Activated CD8-positive, alpha-beta memory T cell treated with anti-CD3 and anti-CD28 coated beads for 1 hour (primary cell): ENCODE results near the gene WDR87.

Experiments used
- DNase-seq, 2 donors: peaks; one replicate each; pipeline ENCODE4 v3.0.0-alpha.2; 2020; ENCODE audit warnings: low read depth in 1 of 2; ENCODE audit errors: extremely low read depth in 1 of 2

Gene WDR87

DNA sequence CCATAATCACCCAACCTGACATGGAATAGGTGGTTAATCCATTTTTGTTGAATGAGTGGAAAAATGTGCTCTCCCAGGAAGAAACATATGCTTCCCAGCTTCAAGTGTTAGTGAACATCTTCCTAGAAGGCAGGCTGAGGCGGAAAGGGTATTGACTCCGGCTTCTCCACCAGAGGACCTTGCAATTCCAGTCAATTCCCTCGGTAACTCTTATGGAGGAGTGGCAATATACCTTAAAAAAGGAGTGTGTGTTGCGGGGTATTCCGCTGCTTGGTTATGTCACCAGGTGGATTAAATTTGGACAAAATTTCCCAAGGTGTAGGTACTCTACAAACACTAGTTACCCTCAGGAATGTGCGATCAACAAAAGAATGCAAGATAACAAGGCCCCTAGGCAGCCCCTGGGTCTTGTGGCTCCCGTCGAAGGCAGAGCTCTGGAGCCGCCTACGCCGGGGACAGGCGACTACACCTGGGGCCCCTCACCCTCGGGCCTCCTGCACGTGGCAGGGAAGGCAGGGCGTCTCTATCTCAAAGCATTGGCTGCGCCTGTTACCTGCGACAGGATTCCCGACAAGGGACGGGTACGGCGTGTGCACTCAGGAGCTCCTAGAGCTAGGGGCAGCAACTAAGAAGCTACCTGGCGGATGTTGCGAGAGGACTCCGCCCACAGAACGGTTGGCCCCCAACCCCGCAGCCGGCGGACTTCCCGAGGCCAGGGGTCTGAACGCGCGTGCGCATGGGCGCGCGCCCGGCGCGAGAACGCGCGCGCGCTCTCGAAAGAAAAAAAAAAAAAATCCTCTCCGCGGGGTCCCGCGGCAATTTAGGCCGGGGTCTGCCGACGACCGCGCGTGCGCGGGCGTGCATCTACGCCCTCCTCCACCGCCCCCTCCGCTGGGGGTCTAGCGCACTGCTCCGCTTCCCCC is at the start of gene WDR87:
TSS of gene WDR87 (minus strand) at position 649 of the 923 bp plus-strand sequence. CDS start 8,355 bp downstream, outside the sequence.
- peak in 1 of 2 donors; percentile 12 for DNase-seq

DNA sequence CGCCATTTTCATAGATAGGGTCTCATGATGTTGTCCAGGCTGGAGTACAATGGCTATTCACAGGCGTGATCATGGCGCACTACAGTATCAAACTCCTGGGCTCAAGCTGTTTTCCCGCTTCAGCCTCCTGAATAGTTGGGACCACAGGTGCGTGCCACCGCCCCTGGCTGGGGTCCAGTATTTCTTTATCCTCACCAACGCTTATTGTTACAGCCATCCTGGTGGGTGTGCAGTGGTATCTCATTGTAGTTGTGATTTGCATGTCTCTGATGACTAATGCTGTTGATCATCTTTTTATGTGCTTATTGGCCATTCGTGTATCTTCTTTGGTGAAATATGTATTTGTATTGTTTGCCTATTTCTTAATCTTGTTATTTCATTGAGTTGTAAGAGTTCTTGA is 49.6 kb upstream of the WDR87 start:
- no peak for DNase-seq

DNA sequence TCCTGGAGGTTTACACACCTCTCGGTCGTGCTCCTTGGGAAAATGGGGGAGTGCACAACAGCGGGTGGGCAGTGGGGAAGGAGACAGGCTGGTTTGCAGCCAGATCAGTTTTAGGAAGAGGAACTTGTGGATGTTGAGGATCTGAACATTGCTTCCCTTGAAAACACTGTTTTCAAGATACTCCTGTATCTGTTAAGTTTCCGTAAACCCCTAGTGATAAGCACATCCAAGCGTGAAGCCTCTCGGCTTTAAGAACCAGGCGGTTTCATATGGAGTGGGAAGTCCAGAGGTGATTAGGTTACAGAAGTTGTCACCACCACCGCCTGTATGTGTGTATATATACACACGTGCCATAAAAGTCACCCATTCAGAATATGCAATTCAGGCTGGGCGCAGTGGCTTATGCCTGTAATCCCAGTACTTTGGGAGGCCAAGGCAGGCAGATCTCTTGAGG is 48.1 kb upstream of the WDR87 start:
- no peak for DNase-seq

DNA sequence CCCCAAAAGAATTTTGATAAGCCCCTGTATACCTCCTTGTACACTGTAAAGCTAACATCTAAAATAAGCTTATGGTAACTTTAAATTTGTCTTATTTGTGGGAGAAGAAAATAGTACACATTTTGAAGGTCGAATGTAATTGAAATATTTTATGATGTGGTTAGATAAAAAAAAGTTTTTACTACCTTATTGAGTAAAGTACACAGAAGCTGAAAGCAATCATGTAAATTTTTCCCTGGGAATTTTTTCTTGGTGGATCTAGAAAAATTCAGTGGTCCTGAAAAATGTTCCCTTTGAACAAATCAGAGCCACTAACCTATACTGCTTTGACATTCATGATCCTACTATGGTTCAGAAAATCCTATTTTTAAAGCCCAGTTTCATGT is 47.5 kb upstream of the WDR87 start:
- DNase-seq: no peak

DNA sequence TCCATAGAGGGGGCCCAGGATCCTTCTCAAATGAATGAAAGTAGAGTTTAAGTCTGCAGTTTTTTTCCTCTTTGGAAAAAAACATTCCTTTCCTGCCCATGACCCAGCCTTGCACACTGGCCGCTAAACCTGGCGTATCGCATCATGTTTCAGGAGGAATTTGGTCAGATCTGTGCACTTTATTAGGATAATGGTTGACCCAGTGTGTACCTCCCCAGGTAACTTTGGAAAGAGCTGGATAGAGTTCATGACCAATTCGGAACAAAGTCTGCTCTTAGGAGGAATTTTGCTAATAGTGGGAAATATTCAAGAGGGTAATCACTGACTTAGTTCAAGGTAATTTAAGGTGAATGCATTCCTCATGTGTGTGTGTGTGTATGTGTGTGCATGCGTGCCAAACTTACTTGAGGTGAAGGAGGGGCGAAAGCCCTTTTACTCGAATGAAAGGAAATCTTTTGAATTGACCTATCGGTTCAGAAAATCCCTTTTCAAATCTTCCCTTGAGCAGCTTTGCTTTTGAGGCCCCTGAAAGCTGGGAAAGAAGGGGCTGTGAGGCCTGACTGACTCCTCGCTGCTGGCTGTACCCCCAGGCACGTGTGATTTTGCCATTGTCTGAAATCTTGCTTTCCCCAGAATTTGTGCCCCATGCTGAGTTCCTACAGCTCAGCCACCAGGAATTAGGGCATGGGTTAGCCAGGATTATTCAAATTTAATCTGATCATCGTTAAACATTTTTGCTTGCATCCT is 47.0 kb upstream of the WDR87 start:
- no peak for DNase-seq

DNA sequence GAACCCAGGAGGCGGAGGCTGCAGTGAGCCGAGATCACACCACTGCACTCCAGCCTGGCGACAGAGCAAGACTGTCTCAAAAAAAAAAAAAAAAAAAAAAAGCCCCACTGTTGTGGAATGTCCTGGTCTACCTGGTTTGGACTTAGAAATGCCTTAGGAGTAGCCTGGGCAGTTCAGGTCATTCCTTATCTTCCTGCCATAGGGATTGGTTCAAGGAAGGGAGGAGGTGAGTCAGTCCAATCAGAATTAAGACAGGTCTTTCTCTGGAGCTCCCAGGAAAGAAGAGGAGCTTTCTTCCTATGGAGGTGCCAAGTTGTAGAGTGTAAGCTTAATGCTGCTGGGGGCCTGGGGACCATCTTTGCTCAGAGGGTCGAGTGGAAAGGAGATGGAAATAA is 45.4 kb upstream of the WDR87 start:
- no peak for DNase-seq

DNA sequence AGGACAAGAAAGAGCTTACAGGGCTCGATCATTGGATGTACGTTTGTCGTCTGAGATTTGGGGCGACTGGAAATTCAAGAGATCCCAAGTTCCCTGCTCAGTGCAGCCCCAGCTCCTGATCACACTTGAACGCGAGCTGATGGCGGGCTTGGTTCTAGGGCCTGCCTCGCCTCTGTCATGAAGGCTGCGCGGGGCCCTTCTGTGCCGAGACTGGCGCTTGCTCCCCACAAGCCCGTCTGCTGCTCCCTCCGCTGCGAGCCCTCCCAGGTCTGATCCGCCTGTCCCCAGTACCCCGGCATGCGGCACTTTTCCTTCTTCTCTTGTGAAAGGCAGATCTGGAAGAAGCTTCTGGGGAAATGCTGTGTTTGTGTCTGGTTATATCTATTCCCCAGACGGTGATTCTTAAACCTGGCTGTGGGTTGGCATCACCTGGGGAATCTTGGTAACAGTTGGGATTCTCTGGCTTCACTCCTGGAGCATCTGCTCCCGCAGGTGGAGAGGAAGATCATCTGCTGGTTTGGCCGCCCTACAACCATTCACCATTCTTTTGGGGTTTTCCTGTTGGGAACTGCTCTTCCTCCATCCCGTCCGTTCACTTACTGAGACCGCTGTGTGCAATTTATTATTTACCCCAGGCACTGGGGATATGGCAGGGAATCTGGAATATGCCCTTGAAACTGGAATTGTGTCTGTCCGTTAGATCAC is 44.2 kb upstream of the WDR87 start:
- no peak for DNase-seq

DNA sequence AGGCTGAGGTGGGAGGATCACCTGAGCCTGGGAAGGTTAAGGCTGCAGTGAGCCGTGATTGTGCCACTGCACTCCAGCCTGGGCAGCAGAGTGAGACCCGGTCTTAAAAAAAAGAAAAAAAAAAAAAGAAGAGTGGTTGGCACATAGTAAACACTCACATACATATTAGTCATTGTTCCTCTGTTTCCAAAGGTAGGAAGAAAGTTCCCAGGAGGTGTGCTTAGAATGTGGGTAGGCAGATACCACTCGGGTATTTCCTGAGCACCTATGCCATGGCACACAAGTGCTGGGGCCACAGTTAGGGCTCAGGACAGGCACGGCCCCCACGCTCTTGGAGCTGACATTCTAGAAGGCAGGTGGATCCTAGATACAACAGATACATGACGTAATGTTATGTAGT is 42.0 kb upstream of the WDR87 start:
- DNase-seq: no peak

DNA sequence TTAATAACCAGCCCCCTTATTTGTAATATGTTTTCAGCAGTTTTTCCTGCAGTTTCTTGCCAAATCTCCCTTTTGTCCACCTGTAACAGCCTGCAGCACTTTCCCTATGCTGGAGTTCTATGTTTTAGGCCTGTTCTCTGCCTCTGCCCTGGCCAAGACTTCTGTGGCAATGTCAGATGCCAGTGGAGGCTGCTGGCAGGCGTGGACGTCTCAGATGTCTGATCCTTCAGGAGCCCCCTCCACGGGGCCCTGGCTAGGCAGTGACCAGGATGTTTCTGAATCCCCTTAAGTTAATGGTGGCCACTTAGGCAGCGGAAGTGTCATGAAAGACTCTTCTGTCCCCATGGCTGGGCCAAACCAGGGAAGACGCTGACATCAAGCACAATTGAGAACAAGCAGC is 41.4 kb upstream of the WDR87 start:
- no peak for DNase-seq

DNA sequence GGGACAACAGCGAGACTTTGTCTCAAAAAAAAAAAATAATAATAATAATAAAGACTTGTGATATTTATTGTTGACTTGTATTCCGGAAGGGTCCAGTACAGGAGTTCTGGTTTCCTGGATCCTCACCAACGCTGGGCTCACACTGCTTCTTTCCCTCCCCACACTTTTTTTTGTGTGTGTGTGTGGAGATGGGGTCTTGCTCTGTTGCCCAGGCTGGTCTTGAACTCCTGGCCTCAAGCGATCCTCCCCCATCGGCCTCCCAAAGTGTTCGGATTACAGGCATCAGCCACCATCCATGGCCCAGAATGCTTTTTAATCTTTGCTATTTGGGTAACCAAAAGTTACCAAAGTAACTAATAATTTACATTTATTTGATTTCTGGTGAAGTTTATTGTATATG is 39.7 kb upstream of the WDR87 start:
- no peak for DNase-seq

DNA sequence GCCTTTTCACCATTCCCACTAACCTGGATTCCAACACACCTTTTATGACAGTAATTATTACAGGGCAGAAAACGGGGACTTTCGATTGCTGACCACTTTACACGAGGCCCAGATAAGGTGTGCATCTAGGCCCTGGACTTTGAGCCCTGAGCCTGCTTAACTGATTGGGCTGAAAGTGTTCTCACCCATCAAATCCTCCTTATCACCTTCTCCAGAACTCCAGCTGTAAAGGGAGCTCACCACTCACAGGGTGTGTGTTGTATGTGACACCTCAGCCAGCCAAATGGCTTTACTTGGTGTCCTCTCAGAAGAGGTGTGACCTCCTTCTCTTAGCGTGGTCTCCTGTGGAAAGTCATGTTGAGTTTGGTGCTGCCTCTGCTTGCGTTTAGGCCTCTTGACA is 37.1 kb upstream of the WDR87 start:
- DNase-seq: no peak

DNA sequence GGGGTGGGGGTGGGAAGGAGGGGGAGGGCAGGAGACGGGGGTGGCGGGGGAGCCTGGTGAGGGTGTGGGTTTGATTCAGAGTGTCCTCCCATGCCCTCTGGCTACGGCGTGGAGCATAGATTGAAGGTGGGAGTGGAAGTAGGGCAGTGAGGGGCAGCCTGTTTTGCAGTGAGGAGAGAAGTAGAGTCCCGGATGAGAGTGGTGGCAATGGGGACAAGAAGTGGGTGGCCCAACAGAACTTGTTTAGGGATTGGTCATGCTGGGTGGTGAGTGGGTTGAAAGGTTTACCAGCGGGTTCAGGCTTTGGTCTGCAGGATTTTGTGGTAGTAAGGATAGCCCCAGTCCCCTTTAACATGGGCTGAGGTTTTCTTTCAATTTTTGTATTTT is 36.1 kb upstream of the WDR87 start:
- no peak for DNase-seq

DNA sequence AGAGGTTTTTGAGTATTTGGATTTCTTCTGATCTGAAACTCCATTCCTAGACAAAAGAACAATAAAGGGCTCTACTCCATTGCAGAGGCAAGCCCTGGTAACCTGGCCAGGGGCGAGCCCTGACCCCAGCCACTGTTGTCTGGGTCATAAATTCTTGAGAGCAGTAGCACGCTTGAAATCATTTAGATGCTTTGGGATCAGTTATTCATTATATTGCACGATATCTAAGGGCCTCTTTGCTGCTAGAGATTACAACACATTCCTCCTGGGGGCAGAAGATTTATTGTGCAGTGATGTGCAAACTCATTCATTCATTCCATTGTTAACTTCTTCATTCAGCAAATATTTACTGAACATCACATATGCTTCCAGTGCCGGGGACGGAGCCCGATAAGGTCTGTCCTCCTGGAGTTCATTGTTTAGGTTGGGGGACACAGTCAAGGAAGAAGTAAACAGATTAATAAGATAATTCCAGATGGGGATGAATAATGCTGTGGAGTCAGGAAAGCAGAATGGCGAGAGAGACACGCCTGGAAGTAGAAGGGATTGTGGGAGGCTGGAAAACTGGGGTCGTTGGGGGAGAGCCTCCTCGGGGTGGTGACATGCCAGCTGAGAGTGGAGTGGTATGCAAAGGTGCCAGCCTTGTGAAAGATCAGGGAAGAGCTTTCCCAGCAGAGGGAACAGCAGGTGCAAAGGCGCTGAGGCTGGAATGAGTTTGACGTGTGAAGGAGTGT is 35.6 kb upstream of the WDR87 start:
- DNase-seq: no peak

DNA sequence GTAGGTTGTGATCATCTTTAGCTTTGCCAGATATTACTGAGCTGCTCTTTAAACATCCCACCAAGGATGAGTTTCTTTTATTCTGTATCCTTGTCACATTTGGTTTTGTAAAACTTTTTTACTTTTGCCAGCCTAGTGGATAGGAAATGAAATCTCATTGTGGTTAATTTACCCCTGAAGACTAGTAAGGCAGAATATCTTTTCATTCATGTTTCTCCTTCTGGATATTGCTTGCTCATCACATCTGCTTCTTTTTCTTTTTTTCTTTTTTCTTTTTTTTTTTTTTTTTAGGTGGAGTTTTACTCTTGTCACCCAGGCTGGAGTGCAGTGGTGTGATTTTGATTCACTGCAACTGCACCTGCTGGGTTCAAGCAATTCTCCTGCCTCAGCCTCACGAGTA is 32.0 kb upstream of the WDR87 start:
- no peak for DNase-seq

DNA sequence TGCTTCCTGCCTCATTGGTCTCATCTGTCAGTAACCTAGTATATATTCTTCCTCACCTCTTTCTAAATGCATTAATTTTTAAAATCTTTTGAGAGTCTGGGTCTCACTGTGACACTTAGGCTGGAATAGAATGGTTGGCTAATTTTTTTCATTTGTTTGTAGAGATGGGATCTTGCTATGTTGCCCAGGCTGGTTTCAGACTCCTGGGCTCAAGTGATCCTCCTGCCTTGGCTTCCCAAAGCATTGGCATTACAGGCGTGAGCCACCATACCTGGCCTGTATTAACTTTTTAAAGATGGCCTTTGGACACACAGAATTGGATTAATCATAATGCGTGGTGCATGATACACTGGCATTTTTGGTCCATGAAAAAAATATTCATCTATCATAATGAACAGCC is 30.5 kb upstream of the WDR87 start:
- no peak for DNase-seq

DNA sequence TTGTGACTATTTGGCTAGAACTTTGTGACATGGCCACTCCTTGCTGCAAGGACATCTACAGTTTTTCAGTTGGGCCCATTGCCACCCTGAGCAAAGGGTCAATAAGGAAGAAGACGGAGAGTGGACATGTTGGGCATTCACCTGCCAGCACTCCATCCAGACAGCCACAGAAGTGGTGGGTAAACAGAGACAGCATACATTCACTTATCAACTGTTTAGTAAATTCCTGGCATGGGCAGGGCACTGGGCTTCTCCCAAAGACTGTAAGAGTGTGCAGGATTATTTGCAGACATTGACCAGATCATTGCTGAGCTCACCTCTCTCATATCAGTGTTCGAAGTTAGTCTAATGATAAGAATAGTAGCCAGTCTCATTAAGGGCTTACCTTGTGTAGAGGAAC is 29.8 kb upstream of the WDR87 start:
- no peak for DNase-seq

DNA sequence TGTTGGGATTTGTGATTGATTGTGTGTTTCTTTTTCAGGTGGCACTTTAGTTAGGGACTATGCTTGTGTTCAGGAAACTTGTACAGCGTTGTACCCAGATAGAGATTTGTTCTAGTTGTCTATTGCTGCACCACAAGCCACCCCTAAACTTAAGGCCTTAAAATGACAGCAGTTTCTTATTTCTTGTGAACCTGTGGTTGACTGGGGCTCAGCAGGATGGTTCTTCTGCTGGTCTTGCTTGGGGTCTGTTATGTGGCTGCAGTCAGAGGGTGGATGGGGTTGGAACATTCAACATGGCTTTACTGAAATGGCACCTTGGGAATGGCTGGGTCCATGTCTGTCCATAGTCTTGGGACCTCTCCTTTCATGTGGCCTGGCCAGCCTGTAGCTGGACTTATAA is 28.9 kb upstream of the WDR87 start:
- no peak for DNase-seq

DNA sequence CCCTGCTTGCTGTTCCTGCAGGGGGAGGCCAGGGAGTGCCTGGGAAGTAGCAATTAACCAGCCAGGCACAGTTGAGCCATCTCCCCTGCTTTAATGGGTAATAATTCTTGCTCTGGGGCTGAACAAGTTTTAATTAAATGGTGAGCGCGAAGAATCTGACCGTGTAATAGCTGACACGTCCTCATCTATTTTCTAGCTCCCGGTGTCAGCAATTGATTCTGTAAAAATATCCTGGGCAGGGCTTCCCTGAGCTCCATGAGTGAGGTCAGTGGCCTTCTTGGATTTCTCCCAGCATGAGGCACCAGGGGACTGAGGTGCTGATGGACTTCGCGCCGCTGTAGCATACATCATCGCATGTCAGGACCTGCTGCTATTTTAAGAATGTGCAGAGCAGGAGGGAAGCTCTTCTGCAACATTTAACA is 27.6 kb upstream of the WDR87 start:
- no peak for DNase-seq

DNA sequence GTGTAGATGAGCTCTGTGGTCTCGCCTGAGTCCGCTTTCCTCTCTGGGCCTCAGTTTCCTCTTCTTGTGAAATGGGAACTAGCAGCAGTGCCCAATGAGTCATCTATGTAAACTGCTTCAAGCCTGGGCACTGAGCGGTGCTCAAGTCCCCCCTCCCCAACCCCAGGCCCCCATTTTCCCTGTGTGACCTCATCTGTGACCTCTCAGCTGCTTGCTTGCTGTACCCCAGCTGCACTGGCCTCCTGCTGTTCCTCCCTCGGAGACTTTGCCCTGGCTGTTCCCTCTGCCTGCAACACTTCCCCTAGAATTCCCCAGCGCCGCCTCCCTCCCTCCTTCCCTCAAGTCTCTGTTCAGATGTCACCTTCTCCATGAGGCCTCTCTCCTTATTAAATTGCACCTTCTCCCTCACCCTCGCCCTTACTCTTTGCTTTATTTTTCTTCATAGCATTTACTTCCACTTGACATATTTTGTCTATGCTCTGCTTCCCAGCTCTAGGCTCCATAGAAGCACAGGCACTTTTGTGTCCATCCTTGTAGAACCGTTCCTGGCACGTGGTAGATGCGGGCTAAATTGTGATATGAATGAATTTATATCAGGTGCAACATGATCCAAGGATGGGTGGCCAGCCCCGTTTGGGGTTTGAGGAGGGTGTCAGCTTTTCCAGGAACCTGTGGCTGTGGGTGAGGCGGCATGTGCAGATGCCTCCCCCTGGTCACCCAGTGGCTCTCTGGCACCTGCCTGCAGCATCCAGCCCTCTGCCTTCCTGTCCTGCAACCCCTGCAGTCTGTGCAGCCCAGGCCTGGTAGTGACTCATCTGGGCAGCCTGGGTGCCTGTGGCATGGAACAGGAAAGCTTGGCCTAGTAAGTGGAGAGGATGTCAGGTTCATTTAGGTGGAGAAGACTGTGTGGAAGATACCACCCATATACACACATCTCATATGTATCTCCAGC is 26.9 kb upstream of the WDR87 start:
- DNase-seq: no peak
